ENCODE data around the gene SLC25A4. TPM values are rescaled to one million over a fixed set of nuclear protein-coding genes. Genes with fewer than 3 reads are reported as not detected.

SLC25A4 gene
- total and polyA plus RNA-seq, 2 of the 4 experiments (the other 2 are of a cell fraction): 16.0 to 21.6 TPM

GRCh38 chr4:185183622-185184281, 40.7 kb downstream of the SLC25A4 start:
- Histone ChIP-seq H3K18ac (ENCODE audit: low read depth, low read length) (no peak overlapping the region), H2BK20ac (ENCODE audit: low read depth, low read length) (no peak overlapping the region), H4K5ac (ENCODE audit: low read depth, low read length) (no peak overlapping the region), H3K14ac (replicated peaks; ENCODE audit: low read depth, low read length) (no peak overlapping the region), H4K20me1 (ENCODE audit: insufficient read depth, low read length) (peaks cover 3% of the 10 kb centered on the region; the same call in 1 of the 2 replicates), H4K91ac (ENCODE audit: insufficient read depth, low read depth, low read length) (no peak overlapping the region), H3K4me1 (ENCODE audit: control insufficient read depth, insufficient read depth, low read length) (peaks cover 5% of the 10 kb centered on the region; the same call in 1 of the 2 replicates), H3K9ac (ENCODE audit: low read depth, low read length) (no peak overlapping the region), H3K9me3 (ENCODE audit: control insufficient read depth, insufficient read depth, low read length) (no peaks in the 10 kb centered on the region), H2BK5ac (ENCODE audit: low read depth, low read length, poor library complexity, severe bottlenecking) (no peak overlapping the region), H3K4me2 (ENCODE audit: low read depth, low read length) (no peak overlapping the region), H3K79me1 (ENCODE audit: low read depth in 1 of 2, low read length in 2 of 2) (peaks cover 17 to 33% of the 10 kb centered on the region in 2 experiments), H3K4ac (ENCODE audit: low read depth, low read length) (no peak overlapping the region), H3K23ac (ENCODE audit: low read depth, low read length) (no peak overlapping the region), H3K27ac (ENCODE audit: insufficient read depth, low read length) (no peak overlapping the region), H2BK15ac (ENCODE audit: low read depth, low read length) (no peak overlapping the region), H3K4me3 (ENCODE audit: insufficient read depth, low read depth, low read length) (no peak overlapping the region), H2BK120ac (ENCODE audit: low read depth, low read length) (no peak overlapping the region), H3K27me3 (ENCODE audit: control insufficient read depth, insufficient read depth, low read length) (no peaks in the 10 kb centered on the region), H4K8ac (ENCODE audit: low read depth in 2 of 2, low read length in 2 of 2) (no peak overlapping the region), H3K9me1 (ENCODE audit: insufficient read depth, low read length) (no peaks in the 10 kb centered on the region), H2AFZ (replicated peaks; ENCODE audit: low read length, poor library complexity) (no peak overlapping the region), H3K36me3 (ENCODE audit: control insufficient read depth, insufficient read depth, low read length) (peaks cover 5% of the 10 kb centered on the region), H2AK5ac (ENCODE audit: low read depth, low read length) (no peak overlapping the region), H3K56ac (ENCODE audit: extremely low read depth, insufficient read depth, low read length) (no peak overlapping the region), H2AK9ac (replicated peaks; ENCODE audit: low read depth, low read length, poor library complexity) (no peak overlapping the region)
- TF ChIP-seq, protein P1, sequence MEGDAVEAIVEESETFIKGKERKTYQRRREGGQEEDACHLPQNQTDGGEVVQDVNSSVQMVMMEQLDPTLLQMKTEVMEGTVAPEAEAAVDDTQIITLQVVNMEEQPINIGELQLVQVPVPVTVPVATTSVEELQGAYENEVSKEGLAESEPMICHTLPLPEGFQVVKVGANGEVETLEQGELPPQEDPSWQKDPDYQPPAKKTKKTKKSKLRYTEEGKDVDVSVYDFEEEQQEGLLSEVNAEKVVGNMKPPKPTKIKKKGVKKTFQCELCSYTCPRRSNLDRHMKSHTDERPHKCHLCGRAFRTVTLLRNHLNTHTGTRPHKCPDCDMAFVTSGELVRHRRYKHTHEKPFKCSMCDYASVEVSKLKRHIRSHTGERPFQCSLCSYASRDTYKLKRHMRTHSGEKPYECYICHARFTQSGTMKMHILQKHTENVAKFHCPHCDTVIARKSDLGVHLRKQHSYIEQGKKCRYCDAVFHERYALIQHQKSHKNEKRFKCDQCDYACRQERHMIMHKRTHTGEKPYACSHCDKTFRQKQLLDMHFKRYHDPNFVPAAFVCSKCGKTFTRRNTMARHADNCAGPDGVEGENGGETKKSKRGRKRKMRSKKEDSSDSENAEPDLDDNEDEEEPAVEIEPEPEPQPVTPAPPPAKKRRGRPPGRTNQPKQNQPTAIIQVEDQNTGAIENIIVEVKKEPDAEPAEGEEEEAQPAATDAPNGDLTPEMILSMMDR (conservative IDR thresholded peaks at IDR 0.05; ENCODE audit: low read depth, low read length): peak; percentile 84
- TF ChIP-seq RAD21 (IDR thresholded peaks at IDR 0.05; ENCODE audit: low read length) (peak; percentile 73), SMC3 (IDR thresholded peaks at IDR 0.05; ENCODE audit: low read depth, low read length) (peak; percentile 59), RCOR1 (IDR thresholded peaks at IDR 0.05; ENCODE audit: insufficient replicate concordance, low read length) (no peak), POLR2A (IDR thresholded peaks at IDR 0.05; ENCODE audit: low read depth, low read length) (no peak)
- DNase-seq (peak; percentile 93), ATAC-seq (ENCODE audit: low read depth) (peak; percentile 71)
- POLR2A ChIA-PET (ENCODE audit: unreplicated experiment): no interaction called here
- intact Hi-C loops (cut with micrococcal nuclease): loop anchor here (1.0 to 2.0 kb wide), 2 partner anchors 41 to 143 kb away; partner anchors contain the start of gene SLC25A4
- in situ Hi-C loops (cut with MboI; ENCODE audit: low sequenced_read_pairs): loop anchor here (25.0 kb wide), 1 partner anchor 854 kb away; no protein-coding TSS in a partner anchor
- WGBS, 2 experiments (ENCODE audit: extremely low coverage in 2 of 2, insufficient read length in 1 of 2): no CpG with 5 or more reads among the region's 6 CpGs
- BruUV-seq (replicated peaks): no TSS peak
- CTCF ChIA-PET: interaction anchor here (0.7 to 2.6 kb wide), 12 partner anchors 9 to 449 kb away, joined by 3 to 10 read pairs (median 4); partner anchors contain the start of genes CENPU and SLC25A4
- dilution Hi-C loops (cut with HindIII; ENCODE audit: low sequenced_read_pairs, unreplicated experiment): no loop called here

All from IMR-90 (cell line).